Neural progenitor cell (in vitro differentiated cells): ENCODE data around the gene GMCL2. TPM values are rescaled to one million over a fixed set of nuclear protein-coding genes. Genes with fewer than 3 reads are reported as not detected.

ENCODE experiments used
- DNase-seq: peaks from one replicate; pipeline ENCODE4 v3.0.0-alpha.2; 2016; ENCODE audit warnings: low spot score
- H2AFZ ChIP-seq: fragments of 200-600 bp; sonication (generic); replicated peaks from 2 replicates; pipeline ENCODE4 v1.6.1; 2016; ENCODE audit warnings: antibody characterized with exemption
- H3F3A ChIP-seq: fragments of 200-600 bp; sonication (generic); 2 replicates; pipeline ENCODE4 v1.6.1; 2016; ENCODE audit warnings: antibody characterized with exemption, low read depth
- H3K27ac ChIP-seq: fragments of 200-600 bp; sonication (generic); 2 replicates; pipeline ENCODE4 v1.5.1; 2016; ENCODE audit warnings: mild to moderate bottlenecking
- H3K27me3 ChIP-seq: fragments of 200-600 bp; sonication (generic); 2 replicates; pipeline ENCODE4 v1.6.1; 2016; ENCODE audit warnings: mild to moderate bottlenecking, moderate library complexity
- H3K36me3 ChIP-seq: fragments of 200-600 bp; sonication (generic); 2 replicates; pipeline ENCODE4 v1.5.1; 2016
- H3K4me1 ChIP-seq: fragments of 200-600 bp; sonication (generic); 2 replicates; pipeline ENCODE4 v1.6.1; 2016; ENCODE audit warnings: mixed run types
- H3K4me2 ChIP-seq: fragments of 200-600 bp; sonication (generic); 2 replicates; pipeline ENCODE4 v1.6.1; 2016
- H3K4me3 ChIP-seq: fragments of 200-600 bp; sonication (generic); 2 replicates; pipeline ENCODE4 v1.5.1; 2016
- H3K79me2 ChIP-seq: fragments of 200-600 bp; sonication (generic); 2 replicates; pipeline ENCODE4 v1.6.1; 2016; ENCODE audit warnings: low read depth
- H3K9ac ChIP-seq: fragments of 200-600 bp; sonication (generic); 2 replicates; pipeline ENCODE4 v1.6.1; 2016
- H3K9me3 ChIP-seq: fragments of 200-600 bp; sonication (generic); 2 replicates; pipeline ENCODE4 v1.5.1; 2016; ENCODE audit warnings: low read depth
- H4K20me1 ChIP-seq: fragments of 200-600 bp; sonication (generic); 2 replicates; pipeline ENCODE4 v1.6.1; 2016; ENCODE audit warnings: low read depth
- H3K27ac Mint-ChIP-seq: 3 replicates; pipeline ENCODE4 v1.8.0; 2021; ENCODE audit warnings: mixed read lengths
- H3K27me3 Mint-ChIP-seq: 2 replicates; pipeline ENCODE4 v1.8.0; 2022; ENCODE audit warnings: low read depth, mild to moderate bottlenecking, inconsistent platforms, moderate library complexity, mixed read lengths; ENCODE audit not compliant: insufficient read depth
- H3K36me3 Mint-ChIP-seq: 3 replicates; pipeline ENCODE4 v1.8.0; 2021; ENCODE audit warnings: mixed read lengths
- H3K4me1 Mint-ChIP-seq: 3 replicates; pipeline ENCODE4 v1.8.0; 2021; ENCODE audit warnings: mixed read lengths
- H3K4me3 Mint-ChIP-seq: 3 replicates; pipeline ENCODE4 v1.8.0; 2021; ENCODE audit warnings: mild to moderate bottlenecking, moderate library complexity, mixed read lengths
- H3K9me3 Mint-ChIP-seq: 3 replicates; pipeline ENCODE4 v1.8.0; 2020; ENCODE audit warnings: mixed read lengths
- CTCF ChIP-seq: fragments of 200-600 bp; sonication (generic); IDR thresholded peaks from 2 replicates; pipeline ENCODE4 v1.5.1; 2017; ENCODE audit warnings: antibody characterized with exemption, mild to moderate bottlenecking
- EZH2 ChIP-seq: fragments of 200-600 bp; sonication (generic); IDR thresholded peaks from 2 replicates; pipeline ENCODE4 v1.6.1; 2017; ENCODE audit warnings: antibody characterized with exemption, mild to moderate bottlenecking, moderate library complexity
- EZH2phosphoT487 ChIP-seq: fragments of 200-600 bp; sonication (generic); IDR thresholded peaks from 2 replicates; pipeline ENCODE4 v1.6.1; 2017; ENCODE audit warnings: antibody characterized with exemption
- total RNA-seq: library from RNA; depleted of rRNA; stranded (reverse); fragments of >200 nt; gene quantifications from 2 replicates; pipeline ENCODE4 v1.2.3, GENCODE V29; 2015; ENCODE audit warnings: low replicate concordance

The GMCL2 gene
- total RNA-seq, 1 donor from 2014 or later: not detected

- Histone ChIP-seq H3K4me1 (no peaks in the 10 kb centered on the region), H3K79me2 (no peaks in the 10 kb centered on the region), H3F3A (peaks cover 7% of the 10 kb centered on the region), H3K9me3 (no peaks in the 10 kb centered on the region), H3K4me3 (no peak overlapping the region), H3K4me2 (no peak overlapping the region), H2AFZ (no peak overlapping the region), H3K27ac (no peak overlapping the region), H3K9ac (no peak overlapping the region), H3K36me3 (no peaks in the 10 kb centered on the region), H3K27me3 (no peaks in the 10 kb centered on the region), H4K20me1 (peaks cover 12% of the 10 kb centered on the region)
- H3K36me3 Mint-ChIP-seq: peaks cover 37% of the 10 kb centered on the region
- H3K27me3 Mint-ChIP-seq: no peaks in the 10 kb centered on the region
- no peaks in the 10 kb centered on the region for H3K9me3 Mint-ChIP-seq
- DNase-seq: no peak
- H3K4me1 Mint-ChIP-seq: no peaks in the 10 kb centered on the region
- H3K4me3 Mint-ChIP-seq: no peak overlapping the region
- TF ChIP-seq CTCF: no peak
- TF ChIP-seq EZH2phosphoT487: no peak
- no peak for TF ChIP-seq EZH2
- no peak overlapping the region for H3K27ac Mint-ChIP-seq
Measured at GRCh38 chr5:178143901-178144300, 43.3 kb downstream of the GMCL2 start.

- no peak overlapping the region for H3K4me2 ChIP-seq
- no peak for TF ChIP-seq EZH2phosphoT487
- no peak for TF ChIP-seq EZH2
- no peak for TF ChIP-seq CTCF
- H4K20me1 ChIP-seq: peaks cover 9% of the 10 kb centered on the region
- H3K27me3 Mint-ChIP-seq: no peaks in the 10 kb centered on the region
- no peaks in the 10 kb centered on the region for H3K36me3 ChIP-seq
- H3K4me1 Mint-ChIP-seq: no peaks in the 10 kb centered on the region
- H2AFZ ChIP-seq: no peak overlapping the region
- no peak overlapping the region for H3K27ac Mint-ChIP-seq
- H3K9me3 ChIP-seq: no peaks in the 10 kb centered on the region
- no peak overlapping the region for H3K27ac ChIP-seq
- H3F3A ChIP-seq: peaks cover 5% of the 10 kb centered on the region
- no peak overlapping the region for H3K4me3 ChIP-seq
- DNase-seq: no peak
- peaks cover 32% of the 10 kb centered on the region for H3K36me3 Mint-ChIP-seq
- H3K27me3 ChIP-seq: no peaks in the 10 kb centered on the region
- no peaks in the 10 kb centered on the region for H3K4me1 ChIP-seq
- H3K79me2 ChIP-seq: no peaks in the 10 kb centered on the region
- H3K9me3 Mint-ChIP-seq: no peaks in the 10 kb centered on the region
- no peak overlapping the region for H3K4me3 Mint-ChIP-seq
- H3K9ac ChIP-seq: no peak overlapping the region
Measured at GRCh38 chr5:178143246-178143645, 43.9 kb downstream of the GMCL2 start.

- H3F3A ChIP-seq: peaks cover 5% of the 10 kb centered on the region
- H3K27me3 Mint-ChIP-seq: no peaks in the 10 kb centered on the region
- no peaks in the 10 kb centered on the region for H3K9me3 ChIP-seq
- no peak overlapping the region for H3K4me3 ChIP-seq
- no peak overlapping the region for H3K9ac ChIP-seq
- TF ChIP-seq EZH2phosphoT487 (no peak), CTCF (no peak), EZH2 (no peak)
- H3K4me2 ChIP-seq: no peak overlapping the region
- H3K27ac Mint-ChIP-seq: no peak overlapping the region
- no peaks in the 10 kb centered on the region for H3K27me3 ChIP-seq
- no peaks in the 10 kb centered on the region for H3K4me1 ChIP-seq
- no peaks in the 10 kb centered on the region for H3K9me3 Mint-ChIP-seq
- no peaks in the 10 kb centered on the region for H3K4me1 Mint-ChIP-seq
- H4K20me1 ChIP-seq: peaks cover 8% of the 10 kb centered on the region
- no peak overlapping the region for H2AFZ ChIP-seq
- no peaks in the 10 kb centered on the region for H3K79me2 ChIP-seq
- H3K36me3 Mint-ChIP-seq: peaks cover 29% of the 10 kb centered on the region
- H3K27ac ChIP-seq: no peak overlapping the region
- DNase-seq: no peak
- H3K4me3 Mint-ChIP-seq: no peak overlapping the region
- no peaks in the 10 kb centered on the region for H3K36me3 ChIP-seq
Measured at GRCh38 chr5:178142642-178143041, 44.5 kb downstream of the GMCL2 start.

GRCh38 chr5:178141550-178141949 is 45.6 kb downstream of the GMCL2 start:
- no peak overlapping the region for H3K4me2 ChIP-seq
- no peak for TF ChIP-seq EZH2phosphoT487
- TF ChIP-seq CTCF: no peak
- no peak for TF ChIP-seq EZH2
- H2AFZ ChIP-seq: no peak overlapping the region
- H3K27ac ChIP-seq: no peak overlapping the region
- H3K27me3 ChIP-seq: no peaks in the 10 kb centered on the region
- DNase-seq: no peak
- H3K9me3 Mint-ChIP-seq: no peaks in the 10 kb centered on the region
- no peaks in the 10 kb centered on the region for H3K36me3 ChIP-seq
- no peak overlapping the region for H3K9ac ChIP-seq
- peaks cover 5% of the 10 kb centered on the region for H3F3A ChIP-seq
- H3K36me3 Mint-ChIP-seq: peaks cover 19% of the 10 kb centered on the region
- H3K4me1 ChIP-seq: no peaks in the 10 kb centered on the region
- peaks cover 3% of the 10 kb centered on the region for H3K79me2 ChIP-seq
- no peak overlapping the region for H3K4me3 ChIP-seq
- H4K20me1 ChIP-seq: peaks cover 7% of the 10 kb centered on the region
- no peaks in the 10 kb centered on the region for H3K27me3 Mint-ChIP-seq
- H3K4me3 Mint-ChIP-seq: no peak overlapping the region
- H3K9me3 ChIP-seq: no peaks in the 10 kb centered on the region
- no peaks in the 10 kb centered on the region for H3K4me1 Mint-ChIP-seq
- H3K27ac Mint-ChIP-seq: no peak overlapping the region
